Keratinocyte (primary cell): ENCODE results near the gene NFATC3. TPM values are rescaled to one million over a fixed set of nuclear protein-coding genes. Genes with fewer than 3 reads are reported as not detected.
A peak's percentile ranks its signal among the peaks of the same experiment; 100 is the strongest.

Source experiments
- DNase-seq: peaks from one replicate; pipeline ENCODE4 v3.0.0-alpha.2; 2011; ENCODE audit warnings: low read depth, missing footprints, low spot score
- FAIRE-seq: peaks from 2 replicates; lab custom pipeline; 2011; peaks lifted over from hg19 to GRCh38; lab: Jason Lieb, UNC
- H2AFZ ChIP-seq: 2 replicates; pipeline ENCODE4 v1.6.0; 2012; ENCODE audit warnings: low read length, control low read depth, inconsistent platforms; ENCODE audit not compliant: control insufficient read depth
- H3K27ac ChIP-seq: 2 replicates; pipeline ENCODE4 v1.5.1; 2011; ENCODE audit warnings: low read length; ENCODE audit not compliant: control insufficient read depth, insufficient read depth
- H3K27me3 ChIP-seq: 3 replicates; pipeline ENCODE4 v1.6.0; 2011; ENCODE audit warnings: low read length; ENCODE audit not compliant: control insufficient read depth, insufficient read depth; ENCODE audit errors: extremely low read depth
- H3K36me3 ChIP-seq, 2 experiments: 2 replicates in 1 of 2; 3 replicates in 1 of 2; pipeline ENCODE4 v1.5.1; 2011; ENCODE audit warnings: low read length in 2 of 2, mild to moderate bottlenecking in 1 of 2; ENCODE audit not compliant: control insufficient read depth in 2 of 2, insufficient read depth in 2 of 2; ENCODE audit errors: extremely low read depth in 1 of 2
- H3K4me1 ChIP-seq: 3 replicates; pipeline ENCODE4 v1.5.1; 2011; ENCODE audit warnings: low read length; ENCODE audit not compliant: control insufficient read depth, insufficient read depth; ENCODE audit errors: extremely low read depth
- H3K4me2 ChIP-seq: 3 replicates; pipeline ENCODE4 v1.6.0; 2011; ENCODE audit warnings: low read depth, low read length; ENCODE audit not compliant: control insufficient read depth, insufficient read depth; ENCODE audit errors: extremely low read depth
- H3K4me3 ChIP-seq, 3 experiments: fragments of 200-600 bp in 1 of 3; sonication (generic) in 1 of 3; 2 replicates in 2 of 3; 3 replicates in 1 of 3; pipeline ENCODE4 v1.5.1; 2011 to 2016; ENCODE audit warnings: low read length in 3 of 3, mild to moderate bottlenecking in 3 of 3, control low read depth in 2 of 3, inconsistent platforms in 1 of 3, low read depth in 1 of 3, mixed read lengths in 1 of 3, mixed run types in 1 of 3, moderate library complexity in 1 of 3; ENCODE audit not compliant: control insufficient read depth in 2 of 3, insufficient read depth in 2 of 3; ENCODE audit errors: extremely low read depth in 1 of 3
- H3K79me2 ChIP-seq: 2 replicates; pipeline ENCODE4 v1.6.0; 2012; ENCODE audit warnings: low read length; ENCODE audit not compliant: control insufficient read depth, insufficient read depth
- H3K9ac ChIP-seq: 3 replicates; pipeline ENCODE4 v1.6.0; 2011; ENCODE audit warnings: low read length; ENCODE audit not compliant: control insufficient read depth, insufficient read depth; ENCODE audit errors: extremely low read depth
- H3K9me1 ChIP-seq: 3 replicates; pipeline ENCODE4 v1.6.0; 2011; ENCODE audit warnings: low read length; ENCODE audit not compliant: control insufficient read depth, insufficient read depth; ENCODE audit errors: extremely low read depth
- H3K9me3 ChIP-seq: 2 replicates; pipeline ENCODE4 v1.5.1; 2012; ENCODE audit warnings: low read depth, low read length; ENCODE audit not compliant: control insufficient read depth
- H4K20me1 ChIP-seq: 3 replicates; pipeline ENCODE4 v1.6.0; 2011; ENCODE audit warnings: low read length; ENCODE audit not compliant: control insufficient read depth, insufficient read depth; ENCODE audit errors: extremely low read depth
- EZH2 ChIP-seq: IDR thresholded peaks from one replicate; pipeline ENCODE4 v1.6.1; 2012; ENCODE audit warnings: inconsistent platforms, mild to moderate bottlenecking, low read length, moderate library complexity
- dilution Hi-C: fragments of 300-500 bp; cut with MboI; formaldehyde crosslinking; loops from one replicate; pipeline ENCODE4 v1.7.0; 2020; ENCODE audit warnings: low sequenced_read_pairs; ENCODE audit not compliant: extremely low pct_ligation_motif_present
- polyA plus RNA-seq, 5 experiments: library from polyadenylated mRNA; depleted of rRNA in 3 of 5; stranded (reverse) in 3 of 5; stranded (forward) in 1 of 5; unstranded in 1 of 5; fragments of >200 nt; gene quantifications; 1 replicate in 1 of 5; 2 replicates in 3 of 5; 3 replicates in 1 of 5; pipeline versions ENCODE4 v1.2.1 to v1.2.3, GENCODE V29; 2011 to 2012; ENCODE audit warnings: missing spikeins in 2 of 5, low read depth in 1 of 5, low replicate concordance in 1 of 5
- TF ChIP-seq, protein P1 (sequence below), 3 experiments: IDR thresholded peaks in 1 of 3; conservative IDR thresholded peaks in 1 of 3; optimal IDR thresholded peaks in 1 of 3; 2 replicates in 2 of 3; 3 replicates in 1 of 3; pipeline versions ENCODE3 to v1.5.1; 2011; ENCODE audit warnings: low read length in 3 of 3, mild to moderate bottlenecking in 3 of 3, moderate library complexity in 2 of 3, control low read depth in 1 of 3, inconsistent platforms in 1 of 3; ENCODE audit not compliant: insufficient read depth in 2 of 3; ENCODE audit errors: extremely low read depth in 1 of 3

The NFATC3 gene
- polyA plus RNA-seq, 1 donor (not counting 4 experiments of a cell fraction or from before 2014, with no cell fraction given), result 11.5 TPM

DNA sequence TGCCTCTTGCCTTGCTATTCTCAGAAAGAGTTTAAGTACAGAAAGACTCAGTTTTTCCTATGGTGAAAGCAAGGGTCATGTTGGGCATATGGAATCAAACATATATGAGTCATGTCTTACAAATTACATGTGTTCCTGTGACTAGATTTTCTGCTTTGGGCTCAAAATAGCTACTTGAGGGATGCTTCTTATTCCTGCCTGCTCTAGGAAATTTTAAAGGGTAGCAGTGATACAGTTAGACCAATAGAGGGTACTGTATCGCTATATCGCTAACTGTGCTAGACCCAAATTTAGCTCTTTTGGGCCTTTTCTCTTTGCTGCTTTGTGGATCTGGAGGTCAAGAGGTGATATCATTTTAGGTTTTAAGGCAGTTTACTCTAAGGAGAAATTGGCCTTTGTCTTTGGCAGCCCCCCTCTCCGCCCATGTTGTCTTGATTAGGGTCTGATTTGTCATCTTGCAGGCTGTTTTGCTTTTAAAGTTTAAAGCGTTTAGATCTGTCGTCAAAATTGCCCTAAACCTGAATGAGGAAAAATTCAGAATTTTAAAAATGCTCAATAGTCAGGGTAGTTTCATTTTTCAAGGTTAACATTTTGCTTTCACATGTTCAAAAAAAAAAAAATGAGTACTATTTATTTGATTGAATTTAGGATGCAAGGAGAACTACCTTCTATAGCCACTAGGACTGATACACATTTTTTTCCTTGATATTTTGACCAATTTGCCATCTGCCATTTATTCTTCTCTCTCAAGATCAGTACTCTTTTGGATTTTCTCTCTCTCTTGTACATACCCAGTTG is 8.8 kb downstream of the NFATC3 start:
- H3K27ac ChIP-seq, result no peak overlapping the region
- H3K9me1 ChIP-seq, result peaks cover 4% of the 10 kb centered on the region
- no peaks in the 10 kb centered on the region for H3K27me3 ChIP-seq
- H3K9me3 ChIP-seq, result no peaks in the 10 kb centered on the region
- no peaks in the 10 kb centered on the region for H3K36me3 ChIP-seq
- no peak overlapping the region for H3K9ac ChIP-seq
- FAIRE-seq, result no peak
- no peak overlapping the region for H2AFZ ChIP-seq
- dilution Hi-C loops, result no loop called here
- H4K20me1 ChIP-seq, result no peaks in the 10 kb centered on the region
- no peak overlapping the region for H3K4me3 ChIP-seq
- peaks cover 85% of the 10 kb centered on the region for H3K79me2 ChIP-seq
- peaks cover 46% of the 10 kb centered on the region for H3K4me1 ChIP-seq
- no peak for DNase-seq
- TF ChIP-seq, protein P1, sequence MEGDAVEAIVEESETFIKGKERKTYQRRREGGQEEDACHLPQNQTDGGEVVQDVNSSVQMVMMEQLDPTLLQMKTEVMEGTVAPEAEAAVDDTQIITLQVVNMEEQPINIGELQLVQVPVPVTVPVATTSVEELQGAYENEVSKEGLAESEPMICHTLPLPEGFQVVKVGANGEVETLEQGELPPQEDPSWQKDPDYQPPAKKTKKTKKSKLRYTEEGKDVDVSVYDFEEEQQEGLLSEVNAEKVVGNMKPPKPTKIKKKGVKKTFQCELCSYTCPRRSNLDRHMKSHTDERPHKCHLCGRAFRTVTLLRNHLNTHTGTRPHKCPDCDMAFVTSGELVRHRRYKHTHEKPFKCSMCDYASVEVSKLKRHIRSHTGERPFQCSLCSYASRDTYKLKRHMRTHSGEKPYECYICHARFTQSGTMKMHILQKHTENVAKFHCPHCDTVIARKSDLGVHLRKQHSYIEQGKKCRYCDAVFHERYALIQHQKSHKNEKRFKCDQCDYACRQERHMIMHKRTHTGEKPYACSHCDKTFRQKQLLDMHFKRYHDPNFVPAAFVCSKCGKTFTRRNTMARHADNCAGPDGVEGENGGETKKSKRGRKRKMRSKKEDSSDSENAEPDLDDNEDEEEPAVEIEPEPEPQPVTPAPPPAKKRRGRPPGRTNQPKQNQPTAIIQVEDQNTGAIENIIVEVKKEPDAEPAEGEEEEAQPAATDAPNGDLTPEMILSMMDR (optimal IDR thresholded peaks at IDR 0.05 in 1 of 3, IDR thresholded peaks at IDR 0.05 in 1 of 3, conservative IDR thresholded peaks at IDR 0.05 in 1 of 3; ENCODE audit: extremely low read depth in 1 of 3, insufficient read depth in 2 of 3, low read length in 3 of 3), result peak; percentile 2 to 30 (median 15)
- no peak for TF ChIP-seq EZH2
- no peak overlapping the region for H3K4me2 ChIP-seq

DNA sequence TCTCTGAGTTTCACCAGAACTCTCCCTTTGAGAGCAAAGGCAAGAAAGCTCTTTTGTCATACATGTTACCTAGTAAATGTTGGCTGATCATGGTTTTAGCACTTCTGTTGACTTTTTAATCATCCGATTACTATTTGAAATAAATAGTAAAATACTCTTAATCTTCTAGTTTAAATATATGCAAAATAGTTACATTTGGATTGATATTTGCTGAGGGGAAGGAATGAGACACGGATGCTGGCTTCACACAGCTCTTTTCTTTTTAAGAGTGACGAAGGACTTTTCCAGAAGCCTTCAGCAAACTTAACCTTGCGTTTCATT is 9.4 kb downstream of the NFATC3 start:
- H4K20me1 ChIP-seq, result no peaks in the 10 kb centered on the region
- dilution Hi-C loops, result no loop called here
- H3K4me2 ChIP-seq, result no peak overlapping the region
- peaks cover 4% of the 10 kb centered on the region for H3K9me1 ChIP-seq
- H3K79me2 ChIP-seq, result peaks cover 80% of the 10 kb centered on the region
- H3K27me3 ChIP-seq, result no peaks in the 10 kb centered on the region
- no peak overlapping the region for H2AFZ ChIP-seq
- TF ChIP-seq, protein P1 (optimal IDR thresholded peaks at IDR 0.05 in 1 of 3, IDR thresholded peaks at IDR 0.05 in 1 of 3, conservative IDR thresholded peaks at IDR 0.05 in 1 of 3; ENCODE audit: extremely low read depth in 1 of 3, insufficient read depth in 2 of 3, low read length in 3 of 3), result no peak
- DNase-seq (no peak), FAIRE-seq (no peak)
- H3K27ac ChIP-seq, result no peak overlapping the region
- H3K9me3 ChIP-seq, result no peaks in the 10 kb centered on the region
- H3K9ac ChIP-seq, result no peak overlapping the region
- H3K36me3 ChIP-seq, result no peaks in the 10 kb centered on the region
- H3K4me3 ChIP-seq, result no peak overlapping the region
- peaks cover 45% of the 10 kb centered on the region for H3K4me1 ChIP-seq
